Skeletal muscle tissue (tissue), 4 donors: ENCODE measurements around the gene RNF112. TPM values are rescaled to one million over a fixed set of nuclear protein-coding genes. Genes with fewer than 3 reads are reported as not detected.
"Not testable (repeated sequence)": the region's sequence is repeated elsewhere in the genome, so short reads cannot be mapped to it uniquely, and the experiment has no call there.

Experiments used
- H3K27ac ChIP-seq: one replicate; pipeline ENCODE4 v1.7.0; 2013; ENCODE audit warnings: mild to moderate bottlenecking, low read depth, low read length, inconsistent platforms
- H3K27me3 ChIP-seq, 3 donors: one replicate each; pipeline ENCODE4 v1.7.0; 2013; ENCODE audit warnings: low read length in 3 of 3; ENCODE audit not compliant: control insufficient read depth in 3 of 3, insufficient read depth in 3 of 3
- H3K36me3 ChIP-seq, 3 donors: one replicate each; pipeline ENCODE4 v1.7.0; 2013; ENCODE audit warnings: low read length in 3 of 3; ENCODE audit not compliant: control insufficient read depth in 3 of 3, insufficient read depth in 3 of 3
- H3K4me1 ChIP-seq, 3 donors: one replicate each; pipeline ENCODE4 v1.7.0; 2013; ENCODE audit warnings: low read length in 3 of 3, mild to moderate bottlenecking in 3 of 3; ENCODE audit not compliant: control insufficient read depth in 3 of 3, insufficient read depth in 3 of 3
- H3K4me3 ChIP-seq, 3 donors: one replicate each; pipeline ENCODE4 v1.7.0; 2013; ENCODE audit warnings: low read length in 3 of 3
- H3K9ac ChIP-seq, 3 donors: one replicate each; pipeline ENCODE4 v1.7.0; 2013; ENCODE audit warnings: low read length in 3 of 3, mild to moderate bottlenecking in 3 of 3, moderate library complexity in 2 of 3, low read depth in 1 of 3
- H3K9me3 ChIP-seq, 3 donors: one replicate each; pipeline ENCODE4 v1.7.0; 2013; ENCODE audit warnings: low read length in 3 of 3; ENCODE audit not compliant: control insufficient read depth in 3 of 3
- total RNA-seq: library from RNA; depleted of rRNA; stranded (reverse); fragments of >200 nt; gene quantifications from one replicate; pipeline ENCODE4 v1.2.3, GENCODE V29; 2014
- donor health status: Osteomylitis.

RNF112 gene
- total RNA-seq, 1 donor from 2014 or later = 2.1 TPM

- H3K27ac ChIP-seq = no peak overlapping the region
- H3K4me1 ChIP-seq = peaks cover 0 to 3% (median 0%) of the 10 kb centered on the region in 3 donors
- no peaks in the 10 kb centered on the region for H3K36me3 ChIP-seq
- H3K4me3 ChIP-seq = no peak overlapping the region
- H3K27me3 ChIP-seq = no peaks in the 10 kb centered on the region
- no peak overlapping the region for H3K9ac ChIP-seq
- no peaks in the 10 kb centered on the region for H3K9me3 ChIP-seq
Measured at GRCh38 chr17:19421219-19421618, 10.2 kb downstream of the RNF112 start.

GRCh38 chr17:19421926-19422325 is 10.9 kb downstream of the RNF112 start:
- Histone ChIP-seq H3K9ac (no peak overlapping the region), H3K27ac (no peak overlapping the region), H3K27me3 (no peaks in the 10 kb centered on the region), H3K9me3 (no peaks in the 10 kb centered on the region), H3K36me3 (no peaks in the 10 kb centered on the region), H3K4me1 (peaks cover 0 to 3% (median 0%) of the 10 kb centered on the region in 3 donors), H3K4me3 (no peak overlapping the region)

- Histone ChIP-seq H3K27me3 (no peaks in the 10 kb centered on the region), H3K4me1 (peaks cover 0 to 3% (median 0%) of the 10 kb centered on the region in 3 donors), H3K4me3 (no peak overlapping the region), H3K9me3 (no peaks in the 10 kb centered on the region), H3K27ac (no peak overlapping the region), H3K9ac (no peak overlapping the region), H3K36me3 (no peaks in the 10 kb centered on the region)
Measured at GRCh38 chr17:19424934-19425868, 14.2 kb downstream of the RNF112 start.

- Histone ChIP-seq H3K27me3 (no peaks in the 10 kb centered on the region), H3K9ac (no peak overlapping the region), H3K27ac (no peak overlapping the region), H3K4me1 (peaks cover 0 to 3% (median 0%) of the 10 kb centered on the region in 3 donors), H3K36me3 (no peaks in the 10 kb centered on the region), H3K4me3 (no peak overlapping the region), H3K9me3 (no peaks in the 10 kb centered on the region)
Measured at GRCh38 chr17:19426631-19427030, 15.6 kb downstream of the RNF112 start.

GRCh38 chr17:19431691-19432090 is 20.7 kb downstream of the RNF112 start:
- no peak overlapping the region for H3K9ac ChIP-seq
- no peaks in the 10 kb centered on the region for H3K4me1 ChIP-seq
- no peaks in the 10 kb centered on the region for H3K36me3 ChIP-seq
- H3K9me3 ChIP-seq = no peaks in the 10 kb centered on the region
- H3K4me3 ChIP-seq = no peak overlapping the region
- H3K27ac ChIP-seq = no peak overlapping the region
- no peaks in the 10 kb centered on the region for H3K27me3 ChIP-seq

- H3K27me3 ChIP-seq = no peaks in the 10 kb centered on the region
- no peaks in the 10 kb centered on the region for H3K36me3 ChIP-seq
- no peaks in the 10 kb centered on the region for H3K9me3 ChIP-seq
- no peaks in the 10 kb centered on the region for H3K4me1 ChIP-seq
- H3K9ac ChIP-seq = no peak overlapping the region
- no peak overlapping the region for H3K27ac ChIP-seq
- no peak overlapping the region for H3K4me3 ChIP-seq
Measured at GRCh38 chr17:19433255-19433654, 22.2 kb downstream of the RNF112 start.

GRCh38 chr17:19433727-19434340 is 22.8 kb downstream of the RNF112 start:
- Histone ChIP-seq H3K4me1 (no peaks in the 10 kb centered on the region), H3K9ac (no peak overlapping the region), H3K27me3 (no peaks in the 10 kb centered on the region), H3K9me3 (no peaks in the 10 kb centered on the region), H3K36me3 (no peaks in the 10 kb centered on the region), H3K4me3 (no peak overlapping the region), H3K27ac (no peak overlapping the region)

- Histone ChIP-seq H3K27ac (no peak overlapping the region), H3K4me3 (no peak overlapping the region), H3K4me1 (no peaks in the 10 kb centered on the region), H3K36me3 (no peaks in the 10 kb centered on the region), H3K9me3 (peaks cover 0 to 4% (median 0%) of the 10 kb centered on the region in 3 donors), H3K9ac (no peak overlapping the region), H3K27me3 (no peaks in the 10 kb centered on the region)
Measured at GRCh38 chr17:19440421-19440820, 29.4 kb downstream of the RNF112 start.

GRCh38 chr17:19441288-19441687 is 30.3 kb downstream of the RNF112 start:
- H3K27ac ChIP-seq = not testable (repeated sequence)

GRCh38 chr17:19442731-19443130 is 31.7 kb downstream of the RNF112 start:
- H3K9me3 ChIP-seq = peaks cover 0 to 4% (median 0%) of the 10 kb centered on the region in 3 donors
- H3K4me3 ChIP-seq = no peak overlapping the region
- H3K4me1 ChIP-seq = peaks cover 0 to 7% (median 6%) of the 10 kb centered on the region in 3 donors
- no peaks in the 10 kb centered on the region for H3K36me3 ChIP-seq
- no peak overlapping the region for H3K9ac ChIP-seq
- no peaks in the 10 kb centered on the region for H3K27me3 ChIP-seq
- no peak overlapping the region for H3K27ac ChIP-seq

More at GRCh38 chr17:19441288-19441687, 30.3 kb downstream of the RNF112 start:
- H3K4me1 ChIP-seq, H3K9me3 ChIP-seq, H3K4me3 ChIP-seq, H3K27me3 ChIP-seq, H3K36me3 ChIP-seq, H3K9ac ChIP-seq: not testable (repeated sequence)
